GM03348 (cell line): ENCODE data around the gene ZFAND3.

Source experiments
- DNase-seq: peaks from one replicate; pipeline ENCODE4 v3.0.0; 2012; ENCODE audit warnings: low spot score

ZFAND3 gene

GRCh38 chr6:37827603-37828265, 8.2 kb downstream of the ZFAND3 start:
- DNase-seq, result no peak

- no peak for DNase-seq
Observed at GRCh38 chr6:37830225-37830624, 10.7 kb downstream of the ZFAND3 start.

- no peak for DNase-seq
Observed at GRCh38 chr6:37831457-37831856, 11.9 kb downstream of the ZFAND3 start.

DNA sequence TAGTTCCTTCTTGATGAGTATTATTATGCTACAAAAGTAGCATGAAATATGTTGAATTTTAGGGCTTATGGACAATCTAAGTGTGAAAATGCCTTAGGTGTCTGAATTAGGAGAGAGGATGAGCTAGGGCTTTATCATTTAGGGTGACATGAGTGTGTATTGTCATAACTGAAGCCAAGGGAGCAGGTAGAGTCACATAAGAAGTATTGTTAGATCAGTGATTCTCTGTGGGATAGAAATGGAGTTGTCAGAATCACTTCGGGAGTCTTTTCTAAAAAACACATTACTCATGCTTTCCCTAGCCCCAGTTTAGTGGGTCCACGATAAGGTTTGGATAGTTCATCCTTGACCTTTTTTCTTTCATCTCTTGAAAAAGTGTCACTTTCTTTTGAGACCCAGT, 16.4 kb downstream of the ZFAND3 start:
- no peak for DNase-seq

DNA sequence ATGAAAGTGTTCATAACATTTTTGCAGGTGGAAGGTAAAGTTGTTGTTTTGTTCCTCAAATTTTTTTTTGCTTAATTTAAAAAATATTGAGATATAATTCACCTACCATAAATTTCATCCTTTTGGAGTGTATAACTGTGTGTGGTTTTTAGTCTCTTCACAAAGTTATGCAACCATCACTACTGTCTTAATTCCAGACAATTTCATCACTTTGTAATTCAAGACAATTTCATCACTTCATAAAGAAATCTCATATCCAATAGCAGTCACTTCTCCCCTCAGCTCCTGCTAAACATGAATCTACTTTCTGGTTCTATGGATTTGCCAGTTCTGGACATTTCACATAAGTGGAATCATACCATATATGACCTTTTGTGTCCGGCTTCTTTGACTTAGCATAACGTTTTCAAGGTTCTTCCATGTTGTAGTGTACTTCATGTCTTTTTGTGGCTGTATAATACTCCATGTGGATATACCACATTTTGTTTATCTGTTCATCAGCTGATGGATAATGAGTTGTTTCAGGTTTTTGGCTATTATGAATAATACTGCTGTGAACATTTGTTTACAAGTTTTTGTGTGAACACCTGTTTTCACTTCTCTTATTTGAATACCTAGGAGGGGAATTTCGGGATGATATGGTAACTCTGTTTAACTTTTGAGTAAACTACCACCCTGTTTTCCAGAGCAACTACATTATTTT, 18.8 kb downstream of the ZFAND3 start:
- peak; percentile 60 for DNase-seq

DNA sequence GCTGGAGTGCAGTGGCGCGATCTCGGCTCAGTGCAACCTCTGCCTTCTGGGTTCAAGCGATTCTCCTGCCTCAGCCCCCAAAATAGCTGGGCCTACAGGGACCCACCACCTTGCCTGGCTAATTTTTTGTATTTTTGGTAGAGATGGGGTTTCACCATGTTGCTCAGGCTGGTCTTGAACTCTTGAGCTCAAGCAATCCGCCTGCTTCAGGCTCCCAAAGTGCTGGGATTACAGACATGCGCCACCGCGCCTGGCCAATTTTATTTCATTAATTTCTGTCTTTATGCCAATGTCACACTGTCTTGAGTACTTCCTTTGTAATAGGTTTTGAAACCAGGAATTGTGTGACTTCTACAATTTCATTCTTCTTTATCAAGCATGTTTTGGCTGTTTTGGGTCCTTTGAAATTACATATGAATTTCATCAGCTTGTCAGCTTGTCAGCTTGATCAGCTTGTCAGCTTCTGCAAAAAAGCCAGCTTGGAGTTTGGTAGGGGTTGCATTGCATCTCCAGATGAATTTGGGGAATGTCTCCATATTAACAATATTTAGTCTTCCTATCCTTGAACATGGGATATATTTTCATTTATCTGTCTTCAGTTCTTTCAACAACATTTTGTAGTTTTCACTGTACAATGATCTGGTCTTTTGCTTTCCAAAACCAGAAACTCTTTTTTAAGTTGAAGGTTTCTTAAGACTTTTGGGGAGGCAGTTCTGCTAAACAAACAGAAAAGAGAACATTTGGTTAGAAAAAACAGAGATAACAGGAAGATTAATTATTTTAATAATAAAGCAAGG, 20.8 kb downstream of the ZFAND3 start:
- no peak for DNase-seq

DNA sequence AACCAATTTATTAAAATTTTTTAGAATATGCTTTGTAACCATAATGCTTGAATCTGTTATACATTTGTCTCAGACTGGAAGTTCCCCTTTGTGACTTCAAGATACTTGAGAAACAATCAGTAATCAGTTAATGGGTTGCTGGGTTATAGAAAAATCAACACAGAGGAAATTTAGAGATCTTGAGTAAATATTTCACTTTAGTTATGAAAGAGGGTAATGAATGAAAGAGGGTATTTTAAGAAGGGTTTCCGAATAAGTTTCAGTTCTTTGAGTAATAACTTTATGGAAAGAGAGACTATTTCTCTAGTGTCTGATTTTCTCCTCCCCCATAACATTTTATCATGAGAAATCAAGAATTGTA, 21.4 kb downstream of the ZFAND3 start:
- DNase-seq, result no peak

DNA sequence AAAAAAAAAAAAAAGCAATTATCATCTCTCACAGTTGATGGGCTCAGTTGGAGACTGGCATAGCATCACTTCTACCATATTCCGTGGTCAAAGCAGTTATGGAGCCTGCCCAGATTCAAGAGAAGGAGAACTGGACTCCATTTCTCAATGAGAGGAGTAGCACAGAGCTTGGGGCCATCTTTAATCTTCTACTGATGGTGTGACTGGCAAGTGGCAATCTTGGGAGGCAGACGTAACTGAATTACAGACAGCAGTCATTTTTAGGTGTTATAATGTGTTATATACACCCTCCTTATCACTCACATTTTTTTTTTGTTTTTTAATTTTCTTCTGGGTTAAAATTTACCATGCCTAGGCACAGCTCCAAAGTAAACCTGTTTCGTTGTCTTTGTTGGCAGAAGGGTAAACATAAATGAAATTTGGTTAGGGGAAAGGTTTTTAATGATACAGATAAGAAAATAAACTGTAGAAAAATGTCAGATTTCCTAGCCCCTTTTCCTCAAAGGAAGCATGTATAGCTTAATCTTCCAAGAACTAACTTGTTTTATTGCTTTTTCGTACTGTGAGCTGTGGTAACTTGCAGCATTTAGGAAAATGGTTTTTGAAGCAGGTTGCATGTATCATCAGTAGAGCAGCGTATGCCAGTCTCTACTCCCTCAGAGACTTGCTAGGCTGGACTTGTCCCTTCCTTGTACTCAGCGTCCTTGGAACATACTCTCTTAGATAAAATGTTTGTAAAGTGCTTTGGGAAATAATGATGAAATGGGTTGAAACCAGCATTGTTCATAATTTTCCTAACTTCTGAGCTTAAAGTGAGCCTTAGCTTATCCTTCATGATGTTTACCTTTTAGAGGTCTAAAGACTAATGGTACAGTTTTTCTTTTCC, 25.7 kb downstream of the ZFAND3 start:
- DNase-seq, result no peak

DNA sequence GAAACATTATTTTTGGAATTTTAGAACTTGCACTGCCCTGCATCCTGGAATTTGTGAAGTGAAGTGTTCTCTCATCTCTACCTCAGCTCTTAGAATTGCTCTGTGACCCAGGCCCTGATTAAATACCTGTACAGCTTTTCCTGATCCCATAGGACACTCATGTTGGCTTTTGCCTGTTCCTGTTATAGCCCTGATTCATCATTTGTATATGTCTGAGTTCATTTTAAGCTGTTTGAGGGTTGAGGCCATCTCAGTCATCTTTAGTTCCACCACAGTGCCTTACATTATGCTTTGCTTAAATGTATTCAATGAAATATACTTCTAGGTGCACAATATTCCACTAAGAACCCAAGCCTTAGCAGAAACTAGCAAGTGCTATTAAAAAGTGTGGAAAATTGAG, 26.4 kb downstream of the ZFAND3 start:
- no peak for DNase-seq

- DNase-seq, result no peak
Observed at GRCh38 chr6:37847704-37848103, 28.2 kb downstream of the ZFAND3 start.

DNA sequence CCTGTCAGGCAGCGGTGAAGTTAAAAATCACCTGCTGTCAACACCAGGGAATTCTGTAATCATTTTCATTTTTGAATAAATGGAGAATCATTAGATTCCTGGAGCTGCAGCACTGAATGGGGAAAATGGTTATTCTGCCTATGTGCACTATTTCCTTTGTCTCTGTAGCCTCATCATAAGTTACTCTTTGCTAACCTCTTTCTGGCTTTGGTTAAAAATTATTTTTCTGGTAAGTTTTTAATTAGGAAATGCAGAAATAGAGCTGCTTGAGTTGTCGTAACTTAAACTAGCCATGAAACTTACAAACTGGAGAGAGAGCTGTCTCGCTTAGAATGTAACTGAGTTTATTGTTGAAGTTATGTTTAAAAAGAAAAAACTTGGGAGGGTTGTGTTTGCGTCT, 28.8 kb downstream of the ZFAND3 start:
- no peak for DNase-seq

GRCh38 chr6:37850260-37850659, 30.7 kb downstream of the ZFAND3 start:
- no peak for DNase-seq

GRCh38 chr6:37850728-37851285, 31.3 kb downstream of the ZFAND3 start:
- no peak for DNase-seq

DNA sequence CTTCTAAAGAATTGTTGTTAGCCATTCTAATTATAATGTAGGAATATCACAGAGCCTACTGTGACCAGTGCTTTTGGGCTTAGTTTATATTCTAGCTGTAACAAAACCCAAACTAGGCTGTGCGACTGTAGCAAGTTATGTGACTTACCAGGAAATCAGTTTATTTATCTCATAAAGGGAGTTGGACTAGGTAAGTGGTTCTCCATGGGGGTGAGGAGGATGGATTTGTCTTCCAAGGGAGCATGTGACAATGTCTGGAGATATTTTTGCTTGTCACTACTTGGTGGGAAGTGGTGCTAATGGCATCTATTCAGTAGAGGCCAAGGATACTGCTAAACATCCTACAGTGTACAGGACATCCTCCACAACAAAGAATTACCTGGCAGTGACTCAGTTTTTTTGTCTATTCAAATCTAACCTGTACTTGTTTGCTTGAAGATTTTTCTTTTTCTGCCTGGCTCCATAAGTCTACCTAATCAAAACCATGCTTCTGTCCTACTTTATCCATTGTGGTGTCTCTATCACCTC, 32.5 kb downstream of the ZFAND3 start:
- DNase-seq, result no peak

- no peak for DNase-seq
Observed at GRCh38 chr6:37856285-37856684, 36.8 kb downstream of the ZFAND3 start.

- no peak for DNase-seq
Observed at GRCh38 chr6:37858363-37858762, 38.8 kb downstream of the ZFAND3 start.

- peak; percentile 52 for DNase-seq
Observed at GRCh38 chr6:37860226-37860839, 40.8 kb downstream of the ZFAND3 start.

DNA sequence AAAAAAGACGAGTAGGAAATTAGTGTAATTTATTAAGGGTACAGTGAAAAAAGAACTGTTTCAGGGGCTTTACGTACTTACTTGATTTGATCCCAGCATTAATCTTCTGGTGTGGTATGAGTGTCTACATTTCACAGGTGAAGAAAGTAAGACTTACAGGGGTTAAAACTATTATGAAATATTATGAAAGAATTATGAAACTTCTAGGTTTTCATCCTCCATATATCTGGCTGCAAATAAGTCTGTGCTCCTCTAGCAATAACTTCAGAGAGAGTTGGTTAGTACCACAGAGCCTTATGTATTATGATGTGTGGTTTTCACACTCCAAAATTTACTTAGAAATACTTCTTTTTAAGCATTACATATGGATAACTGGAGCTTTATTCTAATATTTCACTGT, 41.9 kb downstream of the ZFAND3 start:
- DNase-seq, result no peak

DNA sequence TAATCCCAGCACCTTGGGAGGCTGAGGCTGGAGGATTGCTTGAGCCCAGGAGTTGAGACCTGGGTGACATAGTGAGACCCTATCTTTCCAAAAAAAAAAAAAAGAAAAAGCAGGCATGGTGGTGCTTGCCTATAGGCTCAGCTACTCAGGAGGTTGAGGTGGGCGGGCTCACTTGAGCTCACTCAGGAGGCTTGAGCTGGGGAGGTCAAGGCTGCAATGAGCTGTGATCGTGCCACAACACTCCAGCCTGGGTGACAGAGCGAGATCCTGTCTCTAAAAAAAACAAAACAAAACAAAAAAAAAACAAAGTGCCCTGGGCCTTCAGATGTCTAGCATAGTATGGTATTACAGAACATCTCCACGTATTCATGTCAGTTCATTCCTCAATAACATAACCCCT, 42.9 kb downstream of the ZFAND3 start:
- DNase-seq, result no peak

- peak; percentile 55 for DNase-seq
Observed at GRCh38 chr6:37862992-37863391, 43.5 kb downstream of the ZFAND3 start.

DNA sequence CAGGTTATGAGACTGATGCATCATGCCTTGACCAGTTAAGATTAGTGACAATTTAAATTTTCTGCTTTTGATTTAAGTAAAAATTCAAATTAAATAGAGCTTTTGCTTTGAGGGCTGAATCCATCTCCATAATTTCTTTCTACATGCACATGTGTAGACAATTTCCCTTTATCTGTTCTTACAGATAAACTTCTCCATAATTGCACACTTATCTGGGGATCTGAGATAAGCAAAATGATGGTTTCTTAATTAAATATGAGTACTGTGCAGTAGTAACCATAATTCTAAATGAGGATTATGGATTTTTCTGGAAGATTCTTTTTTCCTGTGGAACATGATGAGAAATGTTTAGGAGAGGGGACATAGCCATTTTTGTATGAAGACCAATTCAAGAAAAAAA, 44.7 kb downstream of the ZFAND3 start:
- no peak for DNase-seq
